Right lung (tissue), 5 donors: ENCODE data around the gene INPP4A. TPM values are rescaled to one million over a fixed set of nuclear protein-coding genes. Genes with fewer than 3 reads are reported as not detected.

Experiments
- DNase-seq, 2 donors: peaks; one replicate each; pipeline ENCODE4 v3.0.0-alpha.2; 2013
- polyA plus RNA-seq, 5 donors: library from polyadenylated mRNA; unstranded; fragments of 120-200 nt; gene quantifications; one replicate each; pipeline versions ENCODE4 v1.2.1 to v1.2.3, GENCODE V29; 2013; ENCODE audit warnings: inconsistent platforms in 1 of 5, low replicate concordance in 1 of 5; ENCODE audit not compliant: insufficient read length in 5 of 5, insufficient read depth in 1 of 5

INPP4A gene
- polyA plus RNA-seq, 5 donors: 12.6 to 24.5 (median 21.5) TPM

GRCh38 chr2:98632351-98632750 lies 187.7 kb downstream of the INPP4A start:
- DNase-seq: no peak

- no peak for DNase-seq
Observed at GRCh38 chr2:98634406-98635092, 189.9 kb downstream of the INPP4A start.

GRCh38 chr2:98637401-98638147 lies 192.9 kb downstream of the INPP4A start:
- DNase-seq: no peak

- DNase-seq: no peak
Observed at GRCh38 chr2:98643496-98644100, 198.9 kb downstream of the INPP4A start.

Other genes starting within 250 kb of the INPP4A start
- gene CNGA3, start 98.4 kb upstream of the INPP4A start, polyA plus RNA-seq: under 1 TPM in 4 of 5 donors, not detected in 1; 0.04 to 0.15 (median 0.07) TPM
- 10 to 100 TPM; 68.8 to 96.0 (median 74.6) TPM for gene COA5, start 163.7 kb downstream of the INPP4A start, polyA plus RNA-seq
- gene UNC50, start 163.7 kb downstream of the INPP4A start, polyA plus RNA-seq: 10 to 100 TPM; 52.1 to 68.9 (median 58.3) TPM